Tibial nerve (tissue), 3 donors: Measurements from ENCODE around the gene BAZ2B.

Source experiments
- POLR2A ChIP-seq, 2 donors: fragments of 450-650 bp; IDR thresholded peaks; one replicate each; pipeline ENCODE4 v1.6.1; 2017; ENCODE audit warnings: antibody characterized with exemption in 2 of 2, mild to moderate bottlenecking in 2 of 2, moderate library complexity in 2 of 2
- TF ChIP-seq, protein P1 (sequence below), 5 experiments: fragments of 200-600 bp in 3 of 5; fragments of 450-650 bp in 2 of 5; sonication (generic) in 3 of 5; IDR thresholded peaks; one replicate each; pipeline ENCODE4 v1.5.1; 2016 to 2019; ENCODE audit warnings: antibody characterized with exemption in 5 of 5, mild to moderate bottlenecking in 3 of 5, moderate library complexity in 2 of 5

DNA sequence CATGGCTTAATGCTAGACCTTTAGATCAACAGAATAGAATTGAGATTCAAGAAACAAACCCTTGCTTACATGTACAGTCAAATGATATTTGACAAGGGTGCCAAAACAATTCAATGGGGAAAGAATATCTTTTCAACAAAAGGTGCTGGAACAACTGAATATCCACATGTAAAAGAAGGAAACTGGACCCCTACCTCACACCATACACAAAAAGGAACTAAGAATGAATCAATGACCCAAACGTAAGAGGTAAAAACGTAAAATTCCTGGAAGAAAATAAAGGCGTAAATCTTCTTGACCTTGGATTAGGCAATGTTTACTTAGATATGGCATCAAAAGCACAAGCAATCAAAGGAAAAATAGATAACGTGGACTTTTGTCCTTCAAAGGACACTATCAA lies 43.1 kb downstream of the BAZ2B start:
- TF ChIP-seq, protein P1, sequence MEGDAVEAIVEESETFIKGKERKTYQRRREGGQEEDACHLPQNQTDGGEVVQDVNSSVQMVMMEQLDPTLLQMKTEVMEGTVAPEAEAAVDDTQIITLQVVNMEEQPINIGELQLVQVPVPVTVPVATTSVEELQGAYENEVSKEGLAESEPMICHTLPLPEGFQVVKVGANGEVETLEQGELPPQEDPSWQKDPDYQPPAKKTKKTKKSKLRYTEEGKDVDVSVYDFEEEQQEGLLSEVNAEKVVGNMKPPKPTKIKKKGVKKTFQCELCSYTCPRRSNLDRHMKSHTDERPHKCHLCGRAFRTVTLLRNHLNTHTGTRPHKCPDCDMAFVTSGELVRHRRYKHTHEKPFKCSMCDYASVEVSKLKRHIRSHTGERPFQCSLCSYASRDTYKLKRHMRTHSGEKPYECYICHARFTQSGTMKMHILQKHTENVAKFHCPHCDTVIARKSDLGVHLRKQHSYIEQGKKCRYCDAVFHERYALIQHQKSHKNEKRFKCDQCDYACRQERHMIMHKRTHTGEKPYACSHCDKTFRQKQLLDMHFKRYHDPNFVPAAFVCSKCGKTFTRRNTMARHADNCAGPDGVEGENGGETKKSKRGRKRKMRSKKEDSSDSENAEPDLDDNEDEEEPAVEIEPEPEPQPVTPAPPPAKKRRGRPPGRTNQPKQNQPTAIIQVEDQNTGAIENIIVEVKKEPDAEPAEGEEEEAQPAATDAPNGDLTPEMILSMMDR (IDR thresholded peaks at IDR 0.05): no peak
- no peak for TF ChIP-seq POLR2A (IDR thresholded peaks at IDR 0.05)
